ENCODE data around the gene SPAG4.
A peak's percentile ranks its signal among the peaks of the same experiment; 100 is the strongest.

The SPAG4 gene

DNA sequence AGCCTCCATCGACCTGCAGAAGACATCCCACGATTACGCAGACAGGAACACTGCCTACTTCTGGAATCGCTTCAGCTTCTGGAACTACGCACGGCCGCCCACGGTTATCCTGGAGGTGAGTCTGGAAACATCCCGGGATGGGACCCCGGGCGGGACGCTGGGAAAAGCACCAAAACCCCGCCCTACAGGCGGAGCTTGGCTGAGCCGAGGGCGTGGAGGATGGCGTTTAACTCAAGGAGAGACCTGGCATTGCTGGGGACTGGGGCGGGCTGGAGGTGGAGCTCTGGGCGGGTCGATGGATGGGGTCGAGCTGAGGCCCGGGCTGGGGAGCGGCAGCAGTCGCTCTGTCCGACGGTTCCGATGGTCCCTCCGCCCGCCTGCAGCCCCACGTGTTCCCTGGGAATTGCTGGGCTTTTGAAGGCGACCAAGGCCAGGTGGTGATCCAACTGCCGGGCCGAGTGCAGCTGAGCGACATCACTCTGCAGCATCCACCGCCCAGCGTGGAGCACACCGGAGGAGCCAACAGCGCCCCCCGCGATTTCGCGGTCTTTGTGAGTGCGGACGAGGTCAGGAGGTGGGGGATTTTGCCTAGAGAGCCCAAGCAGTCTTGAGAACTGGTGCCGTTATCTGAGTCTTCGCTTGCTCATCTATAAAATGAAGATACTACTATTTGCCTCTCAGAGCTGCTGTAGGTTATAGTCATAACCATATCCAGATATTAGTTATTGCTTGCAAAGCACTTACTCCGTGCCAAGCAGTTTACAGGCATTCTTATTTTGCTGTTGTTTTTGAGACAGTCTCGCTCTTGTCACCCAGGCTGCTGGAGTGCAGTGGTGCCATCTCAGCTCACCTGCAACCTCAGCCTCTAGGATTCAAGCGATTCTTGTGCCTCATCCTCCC lies 3.8 kb downstream of the SPAG4 start:
- DNase-seq (ENCODE audit: extremely low read depth in 1 of 2, low read depth in 1 of 2), result peak in 1 of 2 donors; percentile 58

DNA sequence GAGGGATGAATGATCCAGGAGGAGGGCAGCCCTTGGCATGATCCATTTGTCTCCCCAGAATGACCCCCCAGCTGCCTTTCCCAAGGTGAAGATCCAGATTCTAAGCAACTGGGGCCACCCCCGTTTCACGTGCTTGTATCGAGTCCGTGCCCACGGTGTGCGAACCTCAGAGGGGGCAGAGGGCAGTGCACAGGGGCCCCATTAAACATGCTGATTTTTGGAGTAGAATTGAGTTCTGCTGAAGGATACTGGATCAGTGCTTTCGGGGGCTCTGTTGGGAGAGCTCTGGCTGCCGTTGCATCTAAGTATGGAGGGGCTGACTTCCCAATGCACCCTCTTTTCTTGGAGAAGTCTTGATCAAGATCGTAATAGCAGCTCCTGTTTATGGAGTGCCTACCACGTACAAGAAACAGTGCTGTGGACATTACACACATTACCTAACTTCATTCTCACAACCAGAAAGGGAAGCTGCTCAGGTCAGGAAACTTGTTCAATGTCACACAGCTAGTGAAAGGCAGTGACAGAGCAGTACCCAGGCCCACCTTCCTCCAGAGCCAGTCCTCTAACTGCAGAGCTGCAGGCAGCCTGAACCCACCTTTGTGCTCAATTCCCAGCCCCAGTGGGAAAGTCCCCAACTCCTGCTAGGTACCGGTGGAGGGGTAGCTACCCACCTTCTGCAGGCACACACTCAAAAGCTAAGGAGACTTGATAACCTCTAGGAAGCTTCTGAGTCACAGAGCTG lies 5.4 kb downstream of the SPAG4 start:
- no peak for DNase-seq (ENCODE audit: extremely low read depth in 1 of 2, low read depth in 1 of 2)

DNA sequence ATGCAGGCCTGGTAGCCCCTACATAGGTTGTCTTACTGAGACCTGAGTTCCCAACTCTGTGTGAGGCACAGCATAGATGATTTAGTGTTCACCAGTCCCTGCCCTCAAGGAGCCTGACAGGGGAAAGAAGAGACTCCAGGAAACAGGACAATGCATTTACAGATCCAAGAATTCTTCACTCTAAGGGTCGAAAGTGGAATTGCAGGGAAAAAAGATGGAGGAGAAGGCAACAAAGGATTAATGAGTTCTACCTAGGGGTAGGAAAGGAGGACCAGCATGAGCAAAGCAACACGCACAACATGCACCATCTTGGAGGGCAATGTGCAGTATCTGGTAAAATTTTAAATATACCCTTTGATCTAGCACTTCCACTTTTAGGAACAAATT lies 5.9 kb downstream of the SPAG4 start:
- no peak for DNase-seq (ENCODE audit: extremely low read depth in 1 of 2, low read depth in 1 of 2)

GRCh38 chr20:35625584-35626385 lies 10.2 kb downstream of the SPAG4 start:
- no peak for DNase-seq (ENCODE audit: extremely low read depth in 1 of 2, low read depth in 1 of 2)

DNA sequence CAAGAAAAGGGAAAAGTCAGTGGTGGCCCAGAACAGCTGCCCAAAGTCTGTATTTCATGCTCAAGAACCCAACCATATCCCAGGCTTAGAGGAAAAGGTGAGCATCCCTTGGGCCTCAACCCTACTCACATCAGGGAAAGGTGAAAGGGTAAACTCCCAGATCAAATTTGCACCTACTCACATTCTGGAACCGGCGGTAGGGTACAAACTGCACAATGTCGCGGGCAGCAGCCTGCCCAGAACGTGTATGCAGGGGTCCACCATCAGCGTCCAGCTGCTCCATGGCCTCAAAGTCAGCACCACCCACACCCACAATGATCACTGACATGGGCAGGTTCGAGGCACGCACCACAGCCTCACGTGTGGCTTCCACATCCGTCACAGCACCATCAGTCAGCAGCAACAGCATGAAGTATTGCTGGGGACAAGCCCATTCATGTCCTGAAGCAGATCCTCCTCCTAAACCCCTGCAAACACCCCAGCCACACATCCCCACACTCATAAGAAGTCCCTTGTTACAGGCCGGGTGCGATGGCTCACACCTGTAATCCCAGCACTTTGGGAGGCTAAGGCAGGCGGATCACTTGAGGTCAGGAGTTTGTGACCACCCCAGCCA lies 10.9 kb downstream of the SPAG4 start:
- no peak for DNase-seq (ENCODE audit: extremely low read depth in 1 of 2, low read depth in 1 of 2)

DNA sequence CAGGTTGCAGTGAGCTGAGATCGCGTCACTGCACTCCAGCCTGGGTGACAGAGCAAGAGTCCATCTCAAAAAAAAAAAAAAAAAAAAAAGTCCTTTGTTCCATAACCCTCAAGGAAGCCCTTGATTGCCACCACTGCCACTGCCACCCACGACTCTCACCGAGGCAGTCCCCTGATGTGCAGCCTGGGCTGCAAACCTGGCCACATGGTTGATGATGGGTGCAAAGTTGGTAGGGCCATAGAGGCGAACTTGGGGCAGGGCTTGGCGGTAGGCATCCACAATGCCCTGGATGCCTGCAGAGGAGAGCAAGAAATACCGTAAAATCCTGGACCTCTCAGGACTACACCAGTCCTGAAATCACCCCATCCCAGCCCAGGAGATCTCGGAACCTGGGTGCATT lies 11.5 kb downstream of the SPAG4 start:
- DNase-seq (ENCODE audit: extremely low read depth in 1 of 2, low read depth in 1 of 2), result no peak

DNA sequence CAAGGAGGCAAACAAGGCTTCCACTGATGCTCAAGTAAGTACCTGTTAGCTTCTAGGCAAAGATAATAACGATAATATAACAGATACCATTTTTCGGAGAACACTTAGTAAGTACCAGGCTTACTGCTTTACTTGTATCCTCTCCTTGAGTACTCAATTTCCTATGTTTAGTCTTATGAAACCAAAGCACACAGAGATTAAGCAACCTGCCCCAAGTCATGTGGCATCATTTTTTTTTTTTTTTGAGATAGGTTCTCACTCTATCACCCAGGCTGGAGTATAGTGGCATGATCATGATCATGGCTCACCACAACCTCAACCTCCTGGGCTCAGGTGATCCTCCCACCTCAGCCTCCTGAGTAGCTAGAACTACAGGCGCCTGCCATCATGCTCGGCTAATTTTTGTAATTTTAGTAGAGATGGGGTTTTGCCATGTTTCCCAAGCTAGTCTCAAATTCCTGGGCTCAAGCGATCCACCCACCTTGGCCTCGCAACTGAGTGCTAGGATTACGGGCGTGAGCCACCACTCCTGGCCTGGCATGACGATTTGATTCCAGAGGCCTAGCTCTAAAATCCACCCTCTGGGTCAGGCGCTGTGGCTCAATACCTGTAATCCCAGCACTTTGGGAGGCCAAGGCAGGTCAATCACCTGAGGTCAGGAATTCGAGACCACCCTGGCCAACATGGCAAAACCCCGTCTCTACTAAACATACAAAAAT lies 14.0 kb downstream of the SPAG4 start:
- DNase-seq (ENCODE audit: extremely low read depth in 1 of 2, low read depth in 1 of 2), result no peak

DNA sequence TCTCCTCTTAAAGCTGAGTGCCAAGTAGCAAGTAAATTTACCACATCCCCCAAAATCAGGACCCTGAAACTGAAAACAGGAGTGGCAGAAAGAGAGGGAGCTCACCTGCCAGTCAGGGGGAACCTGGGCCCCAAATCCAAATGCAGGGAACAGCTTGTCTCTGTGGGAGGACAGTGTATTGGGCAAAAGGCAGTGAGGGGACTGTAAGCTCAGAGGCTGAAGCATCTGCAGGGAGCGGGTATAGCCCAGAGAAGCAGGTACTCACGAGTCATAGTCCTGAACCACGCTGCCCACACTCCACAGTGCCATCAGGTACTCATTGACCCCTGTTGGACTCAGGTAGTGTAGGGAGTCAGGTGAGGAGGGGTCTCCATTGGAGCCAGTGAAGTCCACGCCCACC lies 15.0 kb downstream of the SPAG4 start:
- DNase-seq (ENCODE audit: extremely low read depth in 1 of 2, low read depth in 1 of 2), result no peak

GRCh38 chr20:35632539-35633115 lies 17.0 kb downstream of the SPAG4 start:
- no peak for DNase-seq (ENCODE audit: extremely low read depth in 1 of 2, low read depth in 1 of 2)

DNA sequence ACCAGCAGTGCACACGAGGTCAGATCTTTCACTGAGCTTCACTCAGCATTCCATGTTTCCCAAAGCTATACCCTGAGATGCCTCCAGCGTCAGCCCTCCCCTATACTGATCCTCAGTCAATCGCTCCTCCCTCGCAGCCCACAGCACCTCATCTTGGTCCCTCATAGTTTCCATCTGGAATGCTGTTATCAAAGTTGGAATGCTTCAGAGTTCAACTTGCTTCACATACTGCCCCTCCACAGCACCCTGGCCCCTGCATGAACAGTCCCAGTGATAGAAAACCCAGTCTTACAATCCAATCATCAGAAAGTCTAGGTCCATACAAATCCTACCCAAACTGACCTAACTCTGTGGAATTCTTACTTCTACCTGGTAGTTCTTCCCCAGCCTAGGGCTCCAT lies 20.0 kb downstream of the SPAG4 start:
- no peak for DNase-seq (ENCODE audit: extremely low read depth in 1 of 2, low read depth in 1 of 2)

GRCh38 chr20:35636095-35636494 lies 20.5 kb downstream of the SPAG4 start:
- no peak for DNase-seq (ENCODE audit: extremely low read depth in 1 of 2, low read depth in 1 of 2)

DNA sequence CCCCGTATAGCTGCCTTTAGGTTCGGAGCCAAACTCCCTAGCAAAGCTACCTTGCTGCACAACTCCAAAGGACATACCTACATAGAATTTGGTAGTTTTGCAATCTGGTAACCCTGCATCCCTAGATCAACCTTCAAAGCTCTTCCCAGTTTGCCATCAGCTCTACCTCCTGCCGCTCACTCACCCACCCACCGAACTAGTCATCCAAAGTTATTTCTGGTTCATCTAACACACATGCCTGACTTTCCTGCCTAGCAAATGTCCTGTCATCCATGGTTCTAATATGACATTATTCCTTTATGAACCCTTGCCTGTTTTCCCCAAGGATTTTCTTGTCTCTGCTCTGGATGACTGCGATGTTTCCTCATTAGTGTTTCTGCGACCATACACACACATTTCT lies 21.6 kb downstream of the SPAG4 start:
- DNase-seq (ENCODE audit: extremely low read depth in 1 of 2, low read depth in 1 of 2), result no peak

DNA sequence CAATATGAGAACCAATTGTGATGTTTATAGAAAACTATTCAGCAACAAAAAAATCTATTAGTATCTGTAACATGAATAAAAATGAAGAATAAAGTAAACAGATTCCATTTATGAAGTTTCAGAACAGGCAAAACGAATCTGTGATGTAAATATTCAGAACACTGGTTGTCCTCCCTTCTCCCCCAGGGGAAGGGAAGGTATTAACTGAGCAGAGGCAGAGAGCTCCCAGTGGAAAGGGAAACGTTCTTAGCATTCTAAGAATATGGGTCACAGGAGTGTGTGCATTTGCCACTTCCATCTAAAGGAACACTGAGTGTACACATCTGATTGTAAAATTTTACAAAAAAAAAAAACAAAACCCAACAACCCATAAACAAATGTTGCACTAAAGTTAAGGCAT lies 23.1 kb downstream of the SPAG4 start:
- no peak for DNase-seq (ENCODE audit: extremely low read depth in 1 of 2, low read depth in 1 of 2)

DNA sequence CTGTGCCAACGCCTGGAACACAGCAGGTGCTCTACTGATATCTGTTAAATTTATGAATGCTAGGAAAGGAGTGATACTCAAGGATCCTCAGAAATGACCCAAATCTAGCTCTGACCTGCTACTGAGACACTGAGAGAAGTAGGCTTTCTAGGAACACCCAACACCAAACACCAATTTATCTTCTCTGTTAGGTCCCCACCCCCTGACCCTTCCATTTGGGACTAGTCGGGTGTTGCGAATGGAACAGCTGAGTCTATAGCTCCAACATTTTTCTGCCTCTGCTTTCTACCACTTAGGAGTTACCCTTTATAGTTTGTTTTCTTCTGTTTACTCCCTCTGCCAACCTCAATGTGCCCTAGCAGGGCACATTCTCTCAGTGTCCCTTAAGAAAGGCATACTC lies 25.1 kb downstream of the SPAG4 start:
- no peak for DNase-seq (ENCODE audit: extremely low read depth in 1 of 2, low read depth in 1 of 2)

GRCh38 chr20:35641743-35642142 lies 26.1 kb downstream of the SPAG4 start:
- DNase-seq (ENCODE audit: extremely low read depth in 1 of 2, low read depth in 1 of 2), result no peak

GRCh38 chr20:35643045-35643444 lies 27.4 kb downstream of the SPAG4 start:
- DNase-seq (ENCODE audit: extremely low read depth in 1 of 2, low read depth in 1 of 2), result no peak

GRCh38 chr20:35644806-35645205 lies 29.2 kb downstream of the SPAG4 start:
- DNase-seq (ENCODE audit: extremely low read depth in 1 of 2, low read depth in 1 of 2), result no peak

- no peak for DNase-seq (ENCODE audit: extremely low read depth in 1 of 2, low read depth in 1 of 2)
Observed at GRCh38 chr20:35648836-35649235, 33.2 kb downstream of the SPAG4 start.

DNA sequence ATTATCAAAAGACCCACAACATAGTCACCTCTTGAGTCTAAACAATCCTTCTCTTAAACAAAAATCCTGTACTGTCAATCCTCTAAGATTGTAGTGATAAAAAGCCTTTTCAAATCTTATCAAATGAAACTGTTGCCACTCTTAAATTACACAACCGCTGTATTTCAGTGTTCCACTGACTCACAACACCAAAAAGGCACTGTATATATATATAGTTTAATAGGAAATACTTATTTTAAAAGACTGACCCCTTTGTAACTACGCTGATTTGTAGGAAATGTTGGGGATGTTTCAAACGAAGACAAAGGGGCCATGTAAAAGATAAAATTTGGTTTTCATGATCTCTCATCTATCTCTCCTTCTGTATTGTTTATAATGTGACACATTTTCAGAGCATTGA lies 35.0 kb downstream of the SPAG4 start:
- no peak for DNase-seq (ENCODE audit: extremely low read depth in 1 of 2, low read depth in 1 of 2)

DNA sequence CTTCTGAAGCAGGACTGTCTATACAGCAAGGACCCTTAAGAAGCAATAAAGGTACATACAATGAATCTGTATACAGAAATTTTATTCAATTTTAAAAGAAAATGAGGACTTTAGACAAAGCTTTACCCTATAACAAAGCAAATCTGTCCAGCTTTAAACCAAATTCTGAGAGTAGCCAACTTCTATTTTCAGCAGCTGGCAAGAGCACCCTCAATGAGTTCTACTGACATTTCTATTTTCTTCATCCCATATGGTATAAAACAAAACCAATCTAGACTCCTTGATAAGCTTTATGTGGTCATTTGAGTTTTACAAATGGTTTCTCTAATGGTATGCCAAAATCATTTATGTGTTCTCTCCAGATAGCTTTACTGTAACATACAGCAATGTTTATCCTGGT lies 36.3 kb downstream of the SPAG4 start:
- DNase-seq (ENCODE audit: extremely low read depth in 1 of 2, low read depth in 1 of 2), result no peak
